MM.1S (cell line): ENCODE measurements around the gene CCDC152.
A peak's percentile ranks its signal among the peaks of the same experiment; 100 is the strongest.

Experiments
- DNase-seq: peaks from one replicate; pipeline ENCODE4 v3.0.0-alpha.2; 2015
- H2AFZ ChIP-seq: fragments of 300-600 bp; sonication (generic); 2 replicates; pipeline ENCODE4 v1.6.0; 2016; ENCODE audit warnings: antibody characterized with exemption, low read length
- H3F3A ChIP-seq: fragments of 300-600 bp; sonication (generic); 2 replicates; pipeline ENCODE4 v1.6.1; 2016; ENCODE audit warnings: mild to moderate bottlenecking, antibody characterized with exemption, low read length, moderate library complexity, mixed read lengths; ENCODE audit not compliant: insufficient read depth
- H3K27ac ChIP-seq: fragments of 300-600 bp; sonication (generic); 2 replicates; pipeline ENCODE4 v1.5.1; 2016; ENCODE audit warnings: mild to moderate bottlenecking, low read length
- H3K27me3 ChIP-seq: fragments of 300-600 bp; sonication (generic); replicated peaks from 2 replicates; pipeline ENCODE4 v1.6.0; 2016; ENCODE audit warnings: low read length; ENCODE audit not compliant: insufficient read depth
- H3K36me3 ChIP-seq: fragments of 300-600 bp; sonication (generic); replicated peaks from 2 replicates; pipeline ENCODE4 v1.6.1; 2016; ENCODE audit warnings: mild to moderate bottlenecking, low read length, mixed read lengths; ENCODE audit not compliant: insufficient read depth
- H3K4me1 ChIP-seq: fragments of 300-600 bp; sonication (generic); 2 replicates; pipeline ENCODE4 v1.6.1; 2016; ENCODE audit warnings: low read length, mixed read lengths
- H3K4me2 ChIP-seq: fragments of 300-600 bp; sonication (generic); 2 replicates; pipeline ENCODE4 v1.6.0; 2016; ENCODE audit warnings: low read depth, low read length
- H3K4me3 ChIP-seq: fragments of 300-600 bp; sonication (generic); 2 replicates; pipeline ENCODE4 v1.5.1; 2016; ENCODE audit warnings: low read length, mixed read lengths
- H3K79me2 ChIP-seq: fragments of 300-600 bp; sonication (generic); 2 replicates; pipeline ENCODE4 v1.6.1; 2016; ENCODE audit warnings: mixed run types, low read length, mixed read lengths
- H3K9ac ChIP-seq: fragments of 300-600 bp; sonication (generic); 2 replicates; pipeline ENCODE4 v1.6.1; 2016; ENCODE audit warnings: low read length, mixed read lengths
- H3K9me2 ChIP-seq: fragments of 300-600 bp; sonication (generic); replicated peaks from 2 replicates; pipeline ENCODE4 v1.6.1; 2016; ENCODE audit warnings: mild to moderate bottlenecking, low read length, mixed read lengths; ENCODE audit not compliant: insufficient read depth
- H3K9me3 ChIP-seq: fragments of 300-600 bp; sonication (generic); replicated peaks from 2 replicates; pipeline ENCODE4 v1.6.1; 2016; ENCODE audit warnings: mild to moderate bottlenecking, low read length, mixed read lengths; ENCODE audit not compliant: insufficient read depth
- H4K20me1 ChIP-seq: fragments of 300-600 bp; sonication (generic); 2 replicates; pipeline ENCODE4 v1.6.1; 2016; ENCODE audit warnings: mild to moderate bottlenecking, low read length, moderate library complexity, mixed read lengths; ENCODE audit not compliant: insufficient read depth
- EZH2 ChIP-seq: fragments of 300-600 bp; sonication (generic); optimal IDR thresholded peaks from 2 replicates; pipeline ENCODE3; 2017; ENCODE audit warnings: low read depth, mild to moderate bottlenecking, antibody characterized with exemption, low read length, mixed read lengths
- EZH2phosphoT487 ChIP-seq: fragments of 300-600 bp; sonication (generic); IDR thresholded peaks from 2 replicates; pipeline ENCODE4 v1.6.1; 2018; ENCODE audit warnings: antibody characterized with exemption, low read length
- TF ChIP-seq, protein P1 (sequence below): fragments of 300-600 bp; sonication (generic); IDR thresholded peaks from 2 replicates; pipeline ENCODE4 v1.5.1; 2016; ENCODE audit warnings: antibody characterized with exemption, low read length, mixed read lengths

The CCDC152 gene

DNA sequence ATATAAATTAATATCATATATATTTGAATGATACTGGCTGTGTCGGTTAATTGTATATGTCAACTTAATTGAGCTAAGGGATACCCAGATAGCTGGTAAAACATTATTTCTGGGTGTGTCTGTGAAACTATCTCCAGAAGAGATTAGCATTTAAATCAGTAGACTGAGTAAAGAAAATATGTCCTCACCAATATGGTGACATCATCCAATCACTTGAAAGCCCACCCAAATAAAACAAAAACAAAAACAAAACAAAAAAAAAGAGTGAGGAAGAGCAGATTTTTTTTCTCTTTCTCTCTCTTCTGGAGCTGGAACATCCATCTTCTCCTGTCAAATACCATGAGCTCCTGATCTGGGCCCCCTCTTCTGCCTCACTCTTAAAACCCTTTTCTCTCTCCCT lies 15.7 kb upstream of the CCDC152 start:
- Histone ChIP-seq H3K9me3 (no peaks in the 10 kb centered on the region), H3K4me3 (no peak overlapping the region), H3K27ac (no peak overlapping the region), H3K4me2 (no peak overlapping the region), H3K36me3 (no peaks in the 10 kb centered on the region), H4K20me1 (no peaks in the 10 kb centered on the region), H3K79me2 (no peaks in the 10 kb centered on the region), H3F3A (no peaks in the 10 kb centered on the region), H3K27me3 (no peaks in the 10 kb centered on the region), H3K4me1 (no peaks in the 10 kb centered on the region), H3K9ac (no peak overlapping the region), H3K9me2 (no peaks in the 10 kb centered on the region), H2AFZ (no peak overlapping the region)
- TF ChIP-seq EZH2phosphoT487 (no peak), EZH2 (no peak)
- TF ChIP-seq, protein P1, sequence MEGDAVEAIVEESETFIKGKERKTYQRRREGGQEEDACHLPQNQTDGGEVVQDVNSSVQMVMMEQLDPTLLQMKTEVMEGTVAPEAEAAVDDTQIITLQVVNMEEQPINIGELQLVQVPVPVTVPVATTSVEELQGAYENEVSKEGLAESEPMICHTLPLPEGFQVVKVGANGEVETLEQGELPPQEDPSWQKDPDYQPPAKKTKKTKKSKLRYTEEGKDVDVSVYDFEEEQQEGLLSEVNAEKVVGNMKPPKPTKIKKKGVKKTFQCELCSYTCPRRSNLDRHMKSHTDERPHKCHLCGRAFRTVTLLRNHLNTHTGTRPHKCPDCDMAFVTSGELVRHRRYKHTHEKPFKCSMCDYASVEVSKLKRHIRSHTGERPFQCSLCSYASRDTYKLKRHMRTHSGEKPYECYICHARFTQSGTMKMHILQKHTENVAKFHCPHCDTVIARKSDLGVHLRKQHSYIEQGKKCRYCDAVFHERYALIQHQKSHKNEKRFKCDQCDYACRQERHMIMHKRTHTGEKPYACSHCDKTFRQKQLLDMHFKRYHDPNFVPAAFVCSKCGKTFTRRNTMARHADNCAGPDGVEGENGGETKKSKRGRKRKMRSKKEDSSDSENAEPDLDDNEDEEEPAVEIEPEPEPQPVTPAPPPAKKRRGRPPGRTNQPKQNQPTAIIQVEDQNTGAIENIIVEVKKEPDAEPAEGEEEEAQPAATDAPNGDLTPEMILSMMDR, result no peak
- DNase-seq, result no peak

- Histone ChIP-seq H3K4me3 (no peak overlapping the region), H3K36me3 (no peaks in the 10 kb centered on the region), H3K27me3 (no peaks in the 10 kb centered on the region), H2AFZ (no peak overlapping the region), H4K20me1 (no peaks in the 10 kb centered on the region), H3K4me2 (no peak overlapping the region), H3K9me3 (no peaks in the 10 kb centered on the region), H3K9me2 (no peaks in the 10 kb centered on the region), H3F3A (no peaks in the 10 kb centered on the region), H3K4me1 (no peaks in the 10 kb centered on the region), H3K9ac (no peak overlapping the region), H3K79me2 (no peaks in the 10 kb centered on the region), H3K27ac (no peak overlapping the region)
- TF ChIP-seq EZH2phosphoT487 (no peak), EZH2 (no peak)
- TF ChIP-seq, protein P1, result peak; percentile 44
- DNase-seq, result no peak
Observed at GRCh38 chr5:42745426-42745825, 11.2 kb upstream of the CCDC152 start.

DNA sequence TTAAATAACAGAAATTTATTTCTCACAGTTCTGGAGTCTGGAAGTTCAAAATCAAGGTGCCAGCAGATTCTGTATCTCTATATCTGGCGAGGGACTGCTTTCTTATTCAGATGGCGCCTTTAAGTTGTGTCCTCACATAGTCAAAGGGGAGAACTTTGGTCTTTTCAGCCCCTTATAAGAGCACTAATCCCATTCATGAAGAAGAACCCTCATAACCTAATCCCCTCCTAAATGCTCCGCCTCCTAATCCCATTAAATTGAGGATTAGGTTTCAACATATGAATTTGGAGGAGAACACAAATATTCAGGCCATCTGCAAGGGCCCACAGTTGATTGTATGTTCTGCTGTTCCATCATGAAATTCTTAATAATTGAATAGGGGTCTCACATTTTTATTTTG lies 10.8 kb upstream of the CCDC152 start:
- Histone ChIP-seq H3K27me3 (no peaks in the 10 kb centered on the region), H3K4me2 (no peak overlapping the region), H3K9me2 (no peaks in the 10 kb centered on the region), H3K4me1 (no peaks in the 10 kb centered on the region), H3K9me3 (no peaks in the 10 kb centered on the region), H3F3A (no peaks in the 10 kb centered on the region), H4K20me1 (no peaks in the 10 kb centered on the region), H3K27ac (no peak overlapping the region), H3K4me3 (no peak overlapping the region), H3K9ac (no peak overlapping the region), H2AFZ (no peak overlapping the region), H3K79me2 (no peaks in the 10 kb centered on the region), H3K36me3 (no peaks in the 10 kb centered on the region)
- no peak for TF ChIP-seq EZH2phosphoT487
- DNase-seq, result no peak

- H3K36me3 ChIP-seq, result no peaks in the 10 kb centered on the region
- TF ChIP-seq, protein P1, result no peak
- TF ChIP-seq EZH2phosphoT487 (no peak), EZH2 (no peak)
- no peaks in the 10 kb centered on the region for H3K9me2 ChIP-seq
- no peaks in the 10 kb centered on the region for H3K79me2 ChIP-seq
- H3F3A ChIP-seq, result no peaks in the 10 kb centered on the region
- no peak overlapping the region for H3K4me3 ChIP-seq
- H4K20me1 ChIP-seq, result no peaks in the 10 kb centered on the region
- H3K4me2 ChIP-seq, result no peak overlapping the region
- H3K9ac ChIP-seq, result no peak overlapping the region
- no peaks in the 10 kb centered on the region for H3K27me3 ChIP-seq
- H2AFZ ChIP-seq, result no peak overlapping the region
- no peak overlapping the region for H3K27ac ChIP-seq
- DNase-seq, result peak; percentile 47
- no peaks in the 10 kb centered on the region for H3K4me1 ChIP-seq
- no peaks in the 10 kb centered on the region for H3K9me3 ChIP-seq
Observed at GRCh38 chr5:42749020-42749419, 7.6 kb upstream of the CCDC152 start.
